Suprapubic skin (tissue), 3 donors: ENCODE results near the gene SIPA1L3.

ENCODE experiments used
- CTCF ChIP-seq, 2 donors: fragments of 200-600 bp in 1 of 2; fragments of 450-650 bp in 1 of 2; sonication (generic) in 1 of 2; IDR thresholded peaks; one replicate each; pipeline ENCODE4 v1.5.1; 2016 to 2019; ENCODE audit warnings: antibody characterized with exemption in 2 of 2, mild to moderate bottlenecking in 1 of 2, moderate library complexity in 1 of 2
- POLR2A ChIP-seq, 2 donors: fragments of 450-650 bp; IDR thresholded peaks; one replicate each; pipeline ENCODE4 v1.6.1; 2017; ENCODE audit warnings: antibody characterized with exemption in 2 of 2, mild to moderate bottlenecking in 2 of 2, moderate library complexity in 2 of 2

GRCh38 chr19:38033658-38034491 lies 126.9 kb downstream of the SIPA1L3 start:
- TF ChIP-seq POLR2A (IDR thresholded peaks at IDR 0.05) = no peak
- TF ChIP-seq CTCF (IDR thresholded peaks at IDR 0.05) = no peak
